PFSK-1 (cell line): ENCODE measurements around the gene MTMR4.

Experiments used
- POLR2AphosphoS5 ChIP-seq: IDR thresholded peaks from 2 replicates; pipeline ENCODE4 v1.6.1; 2012; ENCODE audit warnings: low read depth, mild to moderate bottlenecking, control low read depth, low read length, moderate library complexity
- SIN3A ChIP-seq: IDR thresholded peaks from 2 replicates; pipeline ENCODE4 v1.6.1; 2012; ENCODE audit warnings: mild to moderate bottlenecking, low read length, moderate library complexity, borderline replicate concordance; ENCODE audit not compliant: insufficient read depth
- TAF1 ChIP-seq: IDR thresholded peaks from 2 replicates; pipeline ENCODE4 v1.6.1; 2012; ENCODE audit warnings: low read length, control low read depth, borderline replicate concordance; ENCODE audit not compliant: insufficient read depth

- TF ChIP-seq POLR2AphosphoS5 (no peak), SIN3A (no peak), TAF1 (no peak)
Observed at GRCh38 chr17:58491510-58492045, 22.9 kb downstream of the MTMR4 start.
